Measurements from ENCODE around the gene ALDH1B1.

GRCh38 chr9:38442473-38443096 lies 50.1 kb downstream of the ALDH1B1 start:
- TF ChIP-seq EZH2 (IDR thresholded peaks at IDR 0.05; ENCODE audit: insufficient read depth, poor library complexity, severe bottlenecking) (no peak), EZH2phosphoT487 (IDR thresholded peaks at IDR 0.05; ENCODE audit: insufficient read depth, low read depth) (no peak)
